ENCODE measurements around the gene PCMT1.

GRCh38 chr6:149717588-149718458 lies 31.7 kb upstream of the PCMT1 start, which contains the start of gene LATS1:
- TF ChIP-seq POLR2A (IDR thresholded peaks at IDR 0.05) (peak; percentile 65), CTCF (IDR thresholded peaks at IDR 0.05) (no peak), POLR2AphosphoS5 (IDR thresholded peaks at IDR 0.05) (peak; percentile 75)
